B cell (primary cell): ENCODE data around the gene MAGI2.

Experiments
- CTCF ChIP-seq: fragments of 200-600 bp; IDR thresholded peaks from one replicate; pipeline ENCODE4 v1.8.0; 2022; ENCODE audit warnings: antibody characterized with exemption, mild to moderate bottlenecking
- EZH2 ChIP-seq: IDR thresholded peaks from 2 replicates; pipeline ENCODE4 v1.6.1; 2012; ENCODE audit warnings: borderline replicate concordance, low read depth, mild to moderate bottlenecking, moderate library complexity, low read length; ENCODE audit not compliant: insufficient read depth, poor library complexity, severe bottlenecking

GRCh38 chr7:78015574-78016260 is 1437.8 kb downstream of the MAGI2 start:
- no peak for TF ChIP-seq CTCF
- no peak for TF ChIP-seq EZH2
